A673 (cell line): ENCODE results near the gene ZNF560. TPM values are rescaled to one million over a fixed set of nuclear protein-coding genes. Genes with fewer than 3 reads are reported as not detected.

Experiments
- BruUV-seq: library from RNA; stranded (reverse); fragments of 400-500 nt; replicated peaks from 2 replicates; lab custom pipeline; 2021; lab: Mats Ljungman, UMichigan
- CTCF ChIA-PET: fragments of 300-600 bp; sonication (Branson Sonifier 250); formaldehyde crosslinking; loops from one replicate; lab custom pipeline; 2022; ENCODE audit warnings: antibody characterized with exemption; lab: Charles Lee
- POLR2A ChIA-PET: fragments of 300-600 bp; sonication (Branson Sonifier 250); formaldehyde crosslinking; loops from one replicate; lab custom pipeline; 2022; ENCODE audit warnings: antibody characterized with exemption; ENCODE audit not compliant: low non-redundant PET; lab: Charles Lee
- DNase-seq: peaks from one replicate; pipeline ENCODE4 v3.0.0-alpha.2; 2015; ENCODE audit warnings: low spot score
- H3K27ac ChIP-seq: fragments of 200-600 bp; sonication (generic); 2 replicates; pipeline ENCODE4 v1.5.1; 2016; ENCODE audit warnings: mixed run types, low read depth, mild to moderate bottlenecking, mixed read lengths, antibody characterized with exemption, low read length; ENCODE audit not compliant: poor library complexity, severe bottlenecking
- H3K27me3 ChIP-seq: fragments of 200-600 bp; sonication (generic); replicated peaks from 2 replicates; pipeline ENCODE4 v1.6.1; 2017; ENCODE audit warnings: mixed run types, low read depth, mild to moderate bottlenecking, mixed read lengths, antibody characterized with exemption, low read length; ENCODE audit not compliant: insufficient read depth, poor library complexity
- H3K36me3 ChIP-seq: fragments of 200-600 bp; sonication (generic); 2 replicates; pipeline ENCODE4 v1.6.1; 2016; ENCODE audit warnings: mixed run types, mild to moderate bottlenecking, mixed read lengths, antibody characterized with exemption, low read length; ENCODE audit not compliant: insufficient read depth, poor library complexity, severe bottlenecking
- H3K4me1 ChIP-seq: fragments of 200-600 bp; sonication (generic); 2 replicates; pipeline ENCODE4 v1.6.1; 2017; ENCODE audit warnings: mixed run types, mild to moderate bottlenecking, mixed read lengths, antibody characterized with exemption, low read length; ENCODE audit not compliant: insufficient read depth, poor library complexity, severe bottlenecking
- H3K4me3 ChIP-seq: fragments of 200-600 bp; sonication (generic); 2 replicates; pipeline ENCODE4 v1.5.1; 2016; ENCODE audit warnings: low read depth, mixed run types, mild to moderate bottlenecking, mixed read lengths, low read length; ENCODE audit not compliant: poor library complexity, severe bottlenecking
- H3K9me3 ChIP-seq: fragments of 200-600 bp; sonication (generic); 2 replicates; pipeline ENCODE4 v1.6.1; 2016; ENCODE audit warnings: mixed run types, low read depth, mild to moderate bottlenecking, mixed read lengths, antibody characterized with exemption, low read length; ENCODE audit not compliant: poor library complexity, severe bottlenecking
- CTCF ChIP-seq: fragments of 300-800, 200-600 bp; sonication (generic); conservative IDR thresholded peaks from 2 replicates; pipeline ENCODE4 v1.5.1; 2017; ENCODE audit warnings: low read depth, mild to moderate bottlenecking, antibody characterized with exemption, low read length, moderate library complexity, mixed read lengths
- EZH2 ChIP-seq: fragments of 200-600 bp; sonication (generic); IDR thresholded peaks from 2 replicates; pipeline ENCODE4 v1.6.1; 2017; ENCODE audit warnings: borderline replicate concordance, low read depth, mild to moderate bottlenecking, mixed read lengths, antibody characterized with exemption, low read length; ENCODE audit not compliant: poor library complexity, severe bottlenecking
- intact Hi-C: fragments of 100-400 bp; cut with micrococcal nuclease; formaldehyde crosslinking; loops from one replicate; pipeline ENCODE4 v1.10.0; 2022; ENCODE audit not compliant: unreplicated experiment
- total RNA-seq: library from RNA; stranded (reverse); gene quantifications from 2 replicates; pipeline ENCODE4 v1.2.3, GENCODE V29; 2021

Gene ZNF560
- total RNA-seq, 1 experiment from 2014 or later = 8.0 TPM

DNA sequence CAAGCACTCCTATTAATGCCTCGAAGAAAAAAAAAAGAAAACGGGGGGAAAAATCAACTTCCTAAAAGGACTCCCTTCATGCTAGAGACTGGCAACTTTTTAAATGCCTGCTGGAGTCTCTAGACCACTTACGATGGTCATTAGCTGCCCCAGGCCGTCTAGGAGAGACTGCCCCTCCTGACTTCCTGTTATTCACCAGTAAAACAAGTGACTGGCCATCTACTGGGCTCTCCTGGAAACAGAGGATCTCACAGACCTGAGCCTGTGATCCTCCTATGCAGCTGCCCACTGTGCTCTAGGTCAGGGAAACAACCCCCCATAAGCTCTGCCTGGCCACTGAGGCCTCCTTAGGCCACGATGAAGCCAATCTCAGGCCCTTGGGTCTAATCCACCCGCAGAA lies 70.5 kb downstream of the ZNF560 start:
- no peak for DNase-seq
- Histone ChIP-seq H3K9me3 (no peaks in the 10 kb centered on the region), H3K4me3 (no peak overlapping the region), H3K27ac (no peak overlapping the region), H3K27me3 (no peaks in the 10 kb centered on the region), H3K36me3 (peaks cover 8% of the 10 kb centered on the region), H3K4me1 (no peaks in the 10 kb centered on the region)
- ChIA-PET POLR2A (no interaction called here), CTCF (no interaction called here)
- no TSS peak for BruUV-seq
- TF ChIP-seq CTCF = no peak
- no peak for TF ChIP-seq EZH2
- intact Hi-C loops = no loop called here

Other genes with a start within 250 kb of the ZNF560 start
- not detected in 2 replicates for gene OR7E24, start 247.7 kb downstream of the ZNF560 start, total RNA-seq
- gene ZNF699, start 188.8 kb downstream of the ZNF560 start, total RNA-seq = 5.5 and 6.6 TPM in 2 replicates
- 12.3 and 17.2 TPM in 2 replicates for gene ZNF559, start 174.4 kb downstream of the ZNF560 start, total RNA-seq
- gene ZNF177, start 135.6 kb downstream of the ZNF560 start, total RNA-seq = 2.7 and 3.8 TPM in 2 replicates
- gene ZNF266, start 63.0 kb downstream of the ZNF560 start, total RNA-seq = 17.8 and 25.6 TPM in 2 replicates
- 17.2 and 18.1 TPM in 2 replicates for gene ZNF426, start 40.0 kb upstream of the ZNF560 start, total RNA-seq
- gene ZNF121, start 85.9 kb upstream of the ZNF560 start, total RNA-seq = 59.9 and 65.6 TPM in 2 replicates
- gene ZNF561, start 122.6 kb upstream of the ZNF560 start, total RNA-seq = 37.7 and 38.2 TPM in 2 replicates
- 35.9 and 42.3 TPM in 2 replicates for gene ZNF562, start 176.5 kb upstream of the ZNF560 start, total RNA-seq